Muscle of leg (tissue), 11 donors: ENCODE measurements around the gene FN1. TPM values are rescaled to one million over a fixed set of nuclear protein-coding genes. Genes with fewer than 3 reads are reported as not detected.
"Not testable (repeated sequence)": the region's sequence is repeated elsewhere in the genome, so short reads cannot be mapped to it uniquely, and the experiment has no call there.

Experiments used
- DNase-seq: peaks from one replicate; pipeline ENCODE4 v3.0.0; 2013
- H3K27ac ChIP-seq: one replicate; pipeline ENCODE4 v1.5.1; 2013; ENCODE audit warnings: mild to moderate bottlenecking, low read length, control low read depth
- H3K27me3 ChIP-seq: one replicate; pipeline ENCODE4 v1.6.1; 2013; ENCODE audit warnings: low read length; ENCODE audit not compliant: control insufficient read depth, insufficient read depth
- H3K36me3 ChIP-seq: one replicate; pipeline ENCODE4 v1.6.1; 2013; ENCODE audit warnings: low read length; ENCODE audit not compliant: control insufficient read depth, insufficient read depth
- H3K4me1 ChIP-seq: one replicate; pipeline ENCODE4 v1.6.1; 2013; ENCODE audit warnings: low read length; ENCODE audit not compliant: control insufficient read depth, insufficient read depth
- H3K4me3 ChIP-seq: one replicate; pipeline ENCODE4 v1.5.1; 2013; ENCODE audit warnings: low read length, control low read depth
- H3K9me3 ChIP-seq: replicated peaks from 2 replicates; pipeline ENCODE4 v1.6.1; 2013; ENCODE audit warnings: low read depth, low read length; ENCODE audit not compliant: control insufficient read depth
- WGBS: methylation state at CpG from one replicate; pipeline ENCODE4 v1.1.5; 2013; ENCODE audit warnings: missing lambda C conversion rate; ENCODE audit not compliant: insufficient coverage; 5-methylcytosine and 5-hydroxymethylcytosine counted together
- polyA plus RNA-seq, 8 donors: library from polyadenylated mRNA; unstranded; fragments of 120-200 nt; gene quantifications; one replicate each; pipeline versions ENCODE4 v1.2.1 to v1.2.3, GENCODE V29; 2013; ENCODE audit warnings: inconsistent platforms in 1 of 8, low replicate concordance in 1 of 8; ENCODE audit not compliant: insufficient read length in 8 of 8, insufficient read depth in 1 of 8
- total RNA-seq: library from RNA; stranded (reverse); fragments of 120-200 nt; gene quantifications from one replicate; pipeline ENCODE4 v1.2.4, GENCODE V29; 2013

The FN1 gene
- total and polyA plus RNA-seq, 9 donors: 335 to 1,030 (median 518) TPM

DNA sequence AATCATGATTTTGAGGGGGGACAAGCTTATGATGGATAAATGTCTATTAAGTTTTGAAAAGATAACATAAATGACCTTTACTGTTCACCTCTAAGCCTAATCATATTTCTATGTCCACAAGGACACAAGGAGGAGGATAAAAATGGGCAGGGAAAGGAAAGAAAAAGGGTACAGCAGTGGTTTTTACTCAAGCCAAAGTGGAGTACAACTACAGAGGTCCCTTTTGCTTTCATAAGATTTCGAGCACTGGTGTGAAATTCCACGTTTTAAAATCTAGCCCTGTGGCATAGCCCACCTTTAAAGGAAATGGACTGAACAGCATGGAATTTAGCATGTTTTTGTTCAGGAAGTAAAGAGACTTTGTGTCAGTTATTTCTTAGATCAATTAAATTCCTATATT, 19.2 kb downstream of the FN1 start:
- DNase-seq: no peak
- no CpG with 5 or more reads among the region's 2 CpGs for WGBS
- no peaks in the 10 kb centered on the region for H3K4me1 ChIP-seq
- H3K4me3 ChIP-seq: no peak overlapping the region
- H3K9me3 ChIP-seq: no peaks in the 10 kb centered on the region
- H3K36me3 ChIP-seq: peaks cover 30% of the 10 kb centered on the region
- H3K27ac ChIP-seq: no peak overlapping the region
- H3K27me3 ChIP-seq: no peaks in the 10 kb centered on the region

DNA sequence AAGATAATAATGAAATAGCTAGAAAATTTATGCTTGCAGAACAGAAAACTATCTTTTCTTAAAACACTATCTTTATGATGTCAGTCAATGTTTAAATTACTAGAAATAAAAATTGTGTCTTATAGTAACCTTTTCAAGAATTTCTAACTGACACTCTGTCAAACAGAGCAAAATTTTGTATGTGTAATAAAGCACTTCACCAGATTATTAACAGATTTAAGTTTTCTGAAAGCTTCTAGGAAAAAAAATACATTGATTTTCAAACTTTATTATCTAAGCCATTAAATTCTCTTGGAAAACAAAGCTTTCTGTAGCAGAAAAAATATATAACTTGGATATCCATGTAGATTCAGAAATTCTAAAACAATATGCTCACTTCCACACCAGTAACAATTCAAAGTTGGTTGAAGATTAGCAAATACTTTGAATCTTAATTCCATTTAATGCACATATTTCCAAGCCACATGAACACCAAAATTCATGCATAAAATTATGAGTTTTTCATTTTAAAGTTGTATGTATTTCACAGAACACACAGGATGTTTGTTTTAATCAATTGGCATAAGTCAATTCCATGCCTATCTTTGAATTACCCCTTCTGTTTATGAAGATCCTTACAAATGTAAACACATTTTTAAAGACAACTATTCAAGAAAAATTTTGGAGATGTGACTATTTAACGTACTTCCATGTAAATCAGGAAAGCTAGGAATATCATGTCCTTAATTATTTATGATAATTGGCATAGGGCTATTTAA, 19.9 kb downstream of the FN1 start:
- no peak overlapping the region for H3K4me3 ChIP-seq
- no peaks in the 10 kb centered on the region for H3K9me3 ChIP-seq
- H3K36me3 ChIP-seq: peaks cover 30% of the 10 kb centered on the region
- no peak overlapping the region for H3K27ac ChIP-seq
- no peak for DNase-seq
- no peaks in the 10 kb centered on the region for H3K4me1 ChIP-seq
- no peaks in the 10 kb centered on the region for H3K27me3 ChIP-seq
- no CpG with 5 or more reads among the region's 1 CpG for WGBS

DNA sequence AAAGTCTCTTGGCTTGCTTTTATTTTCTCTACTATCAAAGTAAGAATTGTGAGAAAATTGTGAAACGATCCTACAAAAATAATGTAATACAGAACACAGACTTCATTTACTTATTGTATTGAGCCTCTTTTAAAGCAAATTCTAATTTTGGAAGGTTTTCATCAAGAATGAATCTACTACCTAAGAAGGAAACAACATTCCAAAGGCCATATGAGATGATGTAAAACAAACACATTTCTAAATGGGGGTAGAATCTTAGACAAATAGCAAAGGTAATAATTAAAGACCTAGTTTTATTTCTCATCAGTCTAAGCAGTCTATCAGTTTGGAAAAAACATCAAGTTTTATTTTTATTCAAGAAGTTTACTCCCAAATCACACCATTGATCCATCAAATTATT, 20.6 kb downstream of the FN1 start:
- Histone ChIP-seq H3K4me1 (no peaks in the 10 kb centered on the region), H3K27me3 (no peaks in the 10 kb centered on the region), H3K4me3 (no peak overlapping the region), H3K36me3 (peaks cover 28% of the 10 kb centered on the region), H3K27ac (no peak overlapping the region), H3K9me3 (no peaks in the 10 kb centered on the region)
- DNase-seq: no peak
- no CpG with 5 or more reads among the region's 1 CpG for WGBS

DNA sequence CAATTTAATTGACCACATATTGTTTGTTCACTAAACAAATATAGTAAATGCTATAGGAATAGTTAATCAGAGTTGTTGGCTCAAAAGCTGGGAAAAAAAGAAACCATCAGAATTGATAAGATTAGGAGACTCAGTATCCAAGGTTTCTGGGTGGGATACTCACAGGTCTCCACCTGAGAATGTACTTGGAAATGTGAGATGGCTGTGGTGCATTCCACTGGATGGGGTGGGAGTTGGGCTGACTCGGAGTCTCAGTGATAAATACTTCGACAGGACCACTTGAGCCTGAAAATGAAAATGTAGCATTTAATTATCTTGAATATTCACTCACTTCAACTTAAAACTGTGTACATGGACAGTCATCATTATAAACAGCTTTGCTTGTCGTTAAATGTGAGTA, 21.2 kb downstream of the FN1 start:
- Histone ChIP-seq H3K9me3 (no peaks in the 10 kb centered on the region), H3K4me3 (no peak overlapping the region), H3K36me3 (peaks cover 28% of the 10 kb centered on the region), H3K27me3 (no peaks in the 10 kb centered on the region), H3K4me1 (no peaks in the 10 kb centered on the region), H3K27ac (no peak overlapping the region)
- no peak for DNase-seq
- no CpG with 5 or more reads among the region's 3 CpGs for WGBS

DNA sequence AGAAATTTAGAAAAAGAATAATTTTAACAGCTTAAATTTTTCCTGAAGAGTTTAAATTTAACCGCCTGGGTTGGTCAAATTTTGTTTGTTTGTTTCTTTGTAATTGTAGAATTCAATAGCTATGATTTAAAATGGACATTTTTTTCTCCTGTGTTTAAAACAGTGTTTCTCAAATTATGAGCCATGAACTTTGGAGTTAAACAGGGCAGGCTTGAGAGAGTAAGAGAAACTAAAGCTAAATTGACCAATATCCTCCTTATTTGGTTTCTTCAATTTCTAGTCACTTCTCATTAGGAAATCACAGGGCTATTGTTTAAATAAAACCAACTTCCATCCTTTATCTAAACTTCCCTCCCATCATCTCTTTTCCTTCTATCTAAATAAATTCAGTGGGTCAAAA, 21.9 kb downstream of the FN1 start:
- no peaks in the 10 kb centered on the region for H3K9me3 ChIP-seq
- no peak overlapping the region for H3K4me3 ChIP-seq
- no peaks in the 10 kb centered on the region for H3K27me3 ChIP-seq
- no peak for DNase-seq
- no CpG with 5 or more reads among the region's 1 CpG for WGBS
- H3K4me1 ChIP-seq: no peaks in the 10 kb centered on the region
- no peak overlapping the region for H3K27ac ChIP-seq
- H3K36me3 ChIP-seq: peaks cover 32% of the 10 kb centered on the region

DNA sequence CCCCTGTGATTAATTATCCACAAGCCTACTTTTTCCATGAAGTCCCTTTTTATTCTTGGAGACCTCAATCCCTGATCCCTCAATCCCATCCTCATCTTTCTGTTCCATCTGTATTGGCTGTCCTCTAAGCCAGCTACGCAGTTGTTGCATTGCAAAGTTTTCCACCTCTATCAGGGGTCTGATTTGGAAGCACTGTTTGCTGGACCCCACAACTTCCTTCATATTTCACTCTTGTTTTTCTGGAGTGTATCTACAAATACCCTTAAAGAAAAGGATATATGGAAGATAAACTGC, 22.4 kb downstream of the FN1 start:
- H3K4me3 ChIP-seq: no peak overlapping the region

DNA sequence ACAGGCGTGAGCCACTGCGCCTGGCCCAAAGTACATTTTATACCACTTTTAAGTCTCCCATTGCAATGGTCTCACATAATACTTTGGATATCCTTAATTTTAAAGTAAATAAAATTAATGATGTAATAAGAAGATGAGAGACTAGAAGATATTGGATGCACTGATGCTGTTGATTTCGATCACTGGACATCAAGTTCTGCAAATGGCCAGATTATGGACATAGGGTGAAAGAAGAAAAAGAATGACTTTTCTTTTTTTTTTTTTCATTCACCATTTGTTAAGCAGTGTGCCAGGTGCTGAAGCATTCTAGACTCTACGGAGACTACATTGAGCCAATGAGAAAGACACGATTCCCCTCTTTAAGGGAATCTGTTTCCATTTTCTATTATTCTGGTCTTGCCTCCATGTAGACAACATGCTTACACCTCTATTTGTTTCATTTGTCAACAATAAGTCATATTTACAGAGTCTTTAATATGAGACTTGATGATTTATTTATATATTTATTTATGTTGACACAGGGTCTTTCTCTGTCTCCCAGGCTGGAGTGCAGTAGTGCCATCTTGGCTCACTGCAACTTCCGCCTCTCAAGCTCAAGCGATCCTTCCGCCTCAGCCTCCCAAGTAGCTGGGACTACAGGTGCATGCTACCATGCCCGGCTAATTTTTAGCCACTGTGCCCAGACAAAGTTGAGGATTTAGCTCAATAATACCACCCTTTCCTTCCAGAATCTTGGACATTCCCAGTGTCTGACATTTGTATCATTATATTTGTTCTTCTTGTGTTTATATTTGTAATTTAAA, 23.7 kb downstream of the FN1 start:
- 97% methylated on average over 6 of the region's 9 CpGs for WGBS
- no peak for DNase-seq
- Histone ChIP-seq H3K36me3 (peaks cover 37% of the 10 kb centered on the region), H3K27me3 (no peaks in the 10 kb centered on the region), H3K9me3 (no peaks in the 10 kb centered on the region), H3K4me1 (no peaks in the 10 kb centered on the region), H3K4me3 (no peak overlapping the region), H3K27ac (no peak overlapping the region)

More for the DNA sequence above, 22.4 kb downstream of the FN1 start:
- Histone ChIP-seq H3K36me3 (peaks cover 33% of the 10 kb centered on the region), H3K27ac (no peak overlapping the region), H3K27me3 (no peaks in the 10 kb centered on the region), H3K9me3 (no peaks in the 10 kb centered on the region), H3K4me1 (no peaks in the 10 kb centered on the region)
- no peak for DNase-seq
- WGBS: no CpG with 5 or more reads among the region's 1 CpG

DNA sequence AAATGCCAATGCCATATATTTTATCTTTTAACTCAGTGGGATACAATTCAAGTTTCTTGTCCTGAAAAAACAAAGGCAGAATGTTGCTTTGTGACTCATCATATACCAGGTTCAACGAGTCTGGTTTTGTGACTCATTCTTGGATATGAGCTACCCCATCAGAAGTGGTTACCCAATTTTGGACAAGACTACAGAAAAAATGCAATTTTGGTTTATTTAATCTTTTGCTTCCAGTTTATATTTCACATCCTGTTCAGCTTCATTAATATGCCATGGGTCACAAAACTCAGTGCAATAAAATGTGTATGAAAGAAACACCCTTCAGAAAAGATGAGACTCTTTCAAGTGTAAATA, 25.0 kb downstream of the FN1 start:
- Histone ChIP-seq H3K4me1 (no peaks in the 10 kb centered on the region), H3K4me3 (no peak overlapping the region), H3K36me3 (peaks cover 42% of the 10 kb centered on the region), H3K9me3 (no peaks in the 10 kb centered on the region), H3K27ac (no peak overlapping the region), H3K27me3 (no peaks in the 10 kb centered on the region)
- WGBS: 40% methylated on average over 1 of the region's 1 CpG
- no peak for DNase-seq

DNA sequence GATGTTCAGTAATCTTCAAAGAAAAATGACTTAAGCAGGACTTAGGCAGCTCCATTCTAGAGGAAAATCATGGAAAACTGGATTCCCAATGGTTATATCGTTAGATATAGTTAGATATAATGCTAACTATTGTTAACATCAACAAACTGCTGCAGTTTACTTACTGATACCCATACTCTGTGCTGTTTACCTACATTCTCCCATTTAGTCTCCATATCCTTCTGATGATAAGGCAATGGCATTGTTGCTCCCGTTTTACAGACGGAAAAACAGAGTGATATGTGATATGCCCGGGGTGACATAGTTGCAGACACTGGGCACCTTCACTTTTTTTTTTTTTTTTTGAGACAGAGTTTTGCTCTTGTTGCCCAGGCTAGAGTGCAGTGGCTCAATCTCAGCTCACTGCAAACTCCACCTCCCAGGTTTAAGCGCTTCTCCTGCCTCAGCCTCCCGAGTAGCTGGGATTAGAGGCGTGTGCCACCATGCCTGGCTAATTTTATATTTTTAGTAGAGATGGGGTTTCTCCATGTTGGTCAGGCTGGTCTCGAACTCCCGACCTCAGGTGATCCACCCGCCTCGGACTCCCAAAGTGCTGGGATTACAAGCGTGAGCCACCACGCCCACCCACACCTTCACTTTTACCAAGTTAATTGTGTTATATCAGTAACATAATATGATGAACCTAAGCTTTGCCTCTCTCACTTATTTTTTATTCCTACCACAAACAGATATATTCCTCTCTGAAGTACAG, 25.5 kb downstream of the FN1 start:
- WGBS: no CpG with 5 or more reads among the region's 13 CpGs

More for the DNA sequence above, 25.5 kb downstream of the FN1 start:
- not testable (repeated sequence) for DNase-seq, H3K4me3 ChIP-seq, H3K27ac ChIP-seq, H3K27me3 ChIP-seq, H3K9me3 ChIP-seq, H3K4me1 ChIP-seq
- peaks cover 44% of the 10 kb centered on the region for H3K36me3 ChIP-seq
